GM20431 (cell line): ENCODE results near the gene ATG101.

Experiments
- in situ Hi-C: fragments of 300-500 bp; cut with MseI, MboI; formaldehyde crosslinking; loops from one replicate; pipeline ENCODE4 v1.15.0; 2020; ENCODE audit warnings: low sequenced_read_pairs; ENCODE audit not compliant: unreplicated experiment

ATG101 gene

GRCh38 chr12:52069327-52070184 is at the start of gene ATG101:
Gene ATG101, plus strand, starts transcription at chr12:52069978. Its CDS starts 3,673 bp downstream, at chr12:52073651.
- in situ Hi-C loops: no loop called here

- in situ Hi-C loops: no loop called here
Observed at GRCh38 chr12:52020539-52021336, 49.0 kb upstream of the ATG101 start.

- in situ Hi-C loops: no loop called here
Observed at GRCh38 chr12:52022841-52023181, 47.0 kb upstream of the ATG101 start.

GRCh38 chr12:52023182-52023975 is 46.4 kb upstream of the ATG101 start:
- in situ Hi-C loops: no loop called here

GRCh38 chr12:52023976-52024688 is 45.6 kb upstream of the ATG101 start:
- in situ Hi-C loops: no loop called here

- in situ Hi-C loops: no loop called here
Observed at GRCh38 chr12:52024845-52025230, 44.9 kb upstream of the ATG101 start.

GRCh38 chr12:52026263-52026662 is 43.5 kb upstream of the ATG101 start:
- in situ Hi-C loops: no loop called here

GRCh38 chr12:52027085-52027843 is 42.5 kb upstream of the ATG101 start:
- in situ Hi-C loops: no loop called here

- in situ Hi-C loops: loop anchor here (10.0 kb wide), 1 partner anchor 55 kb away; no protein-coding TSS in a partner anchor
Observed at GRCh38 chr12:52029685-52030084, 40.1 kb upstream of the ATG101 start.

- in situ Hi-C loops: loop anchor here (10.0 kb wide), 1 partner anchor 52 kb away; no protein-coding TSS in a partner anchor
Observed at GRCh38 chr12:52032446-52032803, 37.4 kb upstream of the ATG101 start.

GRCh38 chr12:52032804-52033445 is 36.9 kb upstream of the ATG101 start:
- in situ Hi-C loops: loop anchor here (10.0 kb wide), 1 partner anchor 52 kb away; no protein-coding TSS in a partner anchor

GRCh38 chr12:52033446-52034140 is 36.2 kb upstream of the ATG101 start:
- in situ Hi-C loops: loop anchor here (10.0 kb wide), 1 partner anchor 51 kb away; no protein-coding TSS in a partner anchor

- in situ Hi-C loops: loop anchor here (10.0 kb wide), 1 partner anchor 50 kb away; no protein-coding TSS in a partner anchor
Observed at GRCh38 chr12:52035190-52035589, 34.6 kb upstream of the ATG101 start.

GRCh38 chr12:52035926-52036325 is 33.9 kb upstream of the ATG101 start:
- in situ Hi-C loops: loop anchor here (10.0 kb wide), 1 partner anchor 49 kb away; no protein-coding TSS in a partner anchor

- in situ Hi-C loops: loop anchor here (10.0 kb wide), 1 partner anchor 48 kb away; no protein-coding TSS in a partner anchor
Observed at GRCh38 chr12:52036587-52037171, 33.1 kb upstream of the ATG101 start.

GRCh38 chr12:52037248-52037861 is 32.4 kb upstream of the ATG101 start:
- in situ Hi-C loops: loop anchor here (10.0 kb wide), 1 partner anchor 47 kb away; no protein-coding TSS in a partner anchor

GRCh38 chr12:52038447-52038846 is 31.3 kb upstream of the ATG101 start:
- in situ Hi-C loops: loop anchor here (10.0 kb wide), 1 partner anchor 46 kb away; no protein-coding TSS in a partner anchor
